SK-N-SH (cell line): ENCODE measurements around the gene TGFBR3. TPM values are rescaled to one million over a fixed set of nuclear protein-coding genes. Genes with fewer than 3 reads are reported as not detected.

ENCODE experiments used
- CTCF ChIA-PET: fragments of 300-600, 350-600 bp; formaldehyde crosslinking; extraction: SDS; loops from one replicate; lab custom pipeline; 2021; lab: Yijun Ruan, JAX
- POLR2A ChIA-PET: fragments of 350-600 bp; sonication (Branson Sonifier 250); formaldehyde crosslinking; extraction: SDS; loops from one replicate; lab custom pipeline; 2020; ENCODE audit warnings: antibody characterized with exemption, inconsistent platforms; lab: Yijun Ruan, JAX
- DNase-seq: peaks from one replicate; pipeline ENCODE4 v3.0.0; 2012
- H2AFZ ChIP-seq: fragments of 200-600 bp; sonication (generic); 2 replicates; pipeline ENCODE4 v1.8.1; 2016; ENCODE audit warnings: antibody characterized with exemption, mild to moderate bottlenecking, low read depth
- H3F3A ChIP-seq: fragments of 200-600 bp; sonication (generic); replicated peaks from 2 replicates; pipeline ENCODE3; 2016; ENCODE audit warnings: antibody characterized with exemption, mild to moderate bottlenecking; ENCODE audit not compliant: insufficient read depth
- H3K27ac ChIP-seq, 2 experiments: fragments of 200-500 bp in 1 of 2; fragments of 200-600 bp in 1 of 2; sonication (Bioruptor generic) in 1 of 2; sonication (generic), shearing (Covaris generic) in 1 of 2; 2 replicates each; pipeline versions ENCODE4 v1.5.1 to v1.6.1; 2014 to 2016; ENCODE audit warnings: low read depth in 2 of 2, inconsistent platforms in 1 of 2, low read length in 1 of 2, mild to moderate bottlenecking in 1 of 2, mixed read lengths in 1 of 2
- H3K27me3 ChIP-seq: fragments of 200-600 bp; sonication (generic), shearing (Covaris generic); 2 replicates; pipeline ENCODE4 v1.6.1; 2016; ENCODE audit warnings: mixed run types; ENCODE audit not compliant: insufficient read depth
- H3K36me3 ChIP-seq, 2 experiments: fragments of 200-500 bp in 1 of 2; fragments of 200-600 bp in 1 of 2; sonication (Bioruptor generic) in 1 of 2; sonication (generic) in 1 of 2; replicated peaks in 1 of 2; 2 replicates each; pipeline versions ENCODE3 to v1.5.1; 2014 to 2016; ENCODE audit warnings: low read length in 1 of 2, mild to moderate bottlenecking in 1 of 2; ENCODE audit not compliant: insufficient read depth in 2 of 2, control insufficient read depth in 1 of 2
- H3K4me1 ChIP-seq, 2 experiments: fragments of 200-500 bp in 1 of 2; fragments of 200-600 bp in 1 of 2; sonication (Bioruptor generic) in 1 of 2; sonication (generic), shearing (Covaris generic) in 1 of 2; 2 replicates each; pipeline versions ENCODE4 v1.5.1 to v1.6.1; 2014 to 2016; ENCODE audit warnings: low read depth in 1 of 2, low read length in 1 of 2, mixed run types in 1 of 2; ENCODE audit not compliant: insufficient read depth in 2 of 2, control insufficient read depth in 1 of 2
- H3K4me2 ChIP-seq: fragments of 200-600 bp; sonication (generic), shearing (Covaris generic); 2 replicates; pipeline ENCODE4 v1.6.1; 2017; ENCODE audit warnings: mixed run types
- H3K4me3 ChIP-seq, 2 experiments: fragments of 200-500 bp in 1 of 2; fragments of 200-600 bp in 1 of 2; sonication (Bioruptor generic) in 1 of 2; sonication (generic), shearing (Covaris generic) in 1 of 2; 2 replicates each; pipeline versions ENCODE4 v1.5.1 to v1.8.1; 2014 to 2016; ENCODE audit warnings: low read depth in 2 of 2, inconsistent platforms in 1 of 2, low read length in 1 of 2, mild to moderate bottlenecking in 1 of 2, mixed read lengths in 1 of 2, moderate library complexity in 1 of 2
- H3K79me2 ChIP-seq: fragments of 200-600 bp; sonication (generic); 2 replicates; pipeline ENCODE4 v1.8.1; 2017; ENCODE audit warnings: mild to moderate bottlenecking; ENCODE audit not compliant: insufficient read depth
- H3K9ac ChIP-seq: fragments of 200-600 bp; sonication (generic); 2 replicates; pipeline ENCODE4 v1.6.1; 2017; ENCODE audit warnings: mixed run types
- H3K9me2 ChIP-seq: fragments of 200-600 bp; sonication (generic); 2 replicates; pipeline ENCODE4 v1.6.1; 2017; ENCODE audit warnings: mixed run types
- H3K9me3 ChIP-seq: fragments of 200-600 bp; sonication (generic); 2 replicates; pipeline ENCODE4 v1.6.1; 2017; ENCODE audit warnings: mixed run types, mild to moderate bottlenecking, moderate library complexity
- H4K20me1 ChIP-seq: fragments of 200-600 bp; sonication (generic); 2 replicates; pipeline ENCODE4 v1.6.1; 2017; ENCODE audit warnings: mild to moderate bottlenecking, mixed run types; ENCODE audit not compliant: insufficient read depth
- CHD2 ChIP-seq: fragments of 150-350 bp; IDR thresholded peaks from 2 replicates; pipeline ENCODE4 v1.6.1; 2018; ENCODE audit warnings: low read length; ENCODE audit not compliant: partially characterized antibody
- EP300 ChIP-seq, 2 experiments: IDR thresholded peaks; 2 replicates each; pipeline versions ENCODE4 v1.4.0 to v1.6.1; 2012; ENCODE audit warnings: borderline replicate concordance in 1 of 2, low read depth in 1 of 2, low read length in 1 of 2
- EZH2phosphoT487 ChIP-seq: fragments of 200-600 bp; sonication (generic); IDR thresholded peaks from 2 replicates; pipeline ENCODE4 v1.6.1; 2017; ENCODE audit warnings: low read depth, mixed run types, mild to moderate bottlenecking, antibody characterized with exemption, moderate library complexity, borderline replicate concordance
- FOSL2 ChIP-seq: IDR thresholded peaks from 2 replicates; pipeline ENCODE4 v1.4.0; 2012; ENCODE audit warnings: low read depth, mild to moderate bottlenecking, moderate library complexity, borderline replicate concordance
- FOXM1 ChIP-seq: IDR thresholded peaks from 2 replicates; pipeline ENCODE4 v1.4.0; 2012; ENCODE audit warnings: low read depth, mild to moderate bottlenecking
- GABPA ChIP-seq: IDR thresholded peaks from 2 replicates; pipeline ENCODE4 v1.4.0; 2012; ENCODE audit warnings: low read depth, mild to moderate bottlenecking
- MAX ChIP-seq: IDR thresholded peaks from 2 replicates; pipeline ENCODE4 v1.4.0; 2012; ENCODE audit warnings: low read depth
- NFIC ChIP-seq: IDR thresholded peaks from 2 replicates; pipeline ENCODE4 v1.4.0; 2012; ENCODE audit warnings: borderline replicate concordance
- NRF1 ChIP-seq: IDR thresholded peaks from 2 replicates; pipeline ENCODE4 v1.6.1; 2012; ENCODE audit warnings: low read depth, mild to moderate bottlenecking, low read length
- PBX3 ChIP-seq: IDR thresholded peaks from 2 replicates; pipeline ENCODE4; 2012
- POLR2AphosphoS5 ChIP-seq: IDR thresholded peaks from 2 replicates; pipeline ENCODE4 v1.6.1; 2012; ENCODE audit warnings: low read depth, low read length
- TAF1 ChIP-seq: IDR thresholded peaks from 2 replicates; pipeline ENCODE4 v1.6.1; 2012; ENCODE audit warnings: low read depth, mild to moderate bottlenecking, low read length, moderate library complexity, borderline replicate concordance
- TCF12 ChIP-seq: IDR thresholded peaks from 2 replicates; pipeline ENCODE4 v1.4.0; 2012
- YY1 ChIP-seq: IDR thresholded peaks from 2 replicates; pipeline ENCODE4 v1.4.0; 2012; ENCODE audit warnings: low read depth, mild to moderate bottlenecking
- WGBS: methylation state at CpG from one replicate; pipeline ENCODE4 v1.1.6; 2017; ENCODE audit warnings: low lambda C conversion rate; 5-methylcytosine and 5-hydroxymethylcytosine counted together
- polyA plus RNA-seq, 3 experiments: library from polyadenylated mRNA; depleted of rRNA; stranded (reverse); fragments of >200 nt; gene quantifications; 2 replicates each; pipeline ENCODE4 v1.2.3, GENCODE V29; 2012
- TF ChIP-seq, protein P1 (sequence below): fragments of 150-350 bp; IDR thresholded peaks from 2 replicates; pipeline ENCODE4 v1.6.1; 2017; ENCODE audit warnings: antibody characterized with exemption, low read length, low read depth, borderline replicate concordance
- TF ChIP-seq, protein P2 (sequence below): fragments of 200-600 bp; sonication (generic); IDR thresholded peaks from 2 replicates; pipeline ENCODE4 v1.6.1; 2017; ENCODE audit warnings: antibody characterized with exemption, mild to moderate bottlenecking, moderate library complexity
- TF ChIP-seq, protein P3 (sequence below): IDR thresholded peaks from 2 replicates; pipeline ENCODE4 v1.6.1; 2012; ENCODE audit warnings: mild to moderate bottlenecking, low read depth, low read length, moderate library complexity
- TF ChIP-seq, protein P4 (sequence below): IDR thresholded peaks from 2 replicates; pipeline ENCODE4 v1.4.0; 2012; ENCODE audit warnings: low read depth, borderline replicate concordance
- TF ChIP-seq, protein P5 (sequence below): fragments of 150-350 bp; IDR thresholded peaks from 2 replicates; pipeline ENCODE4 v1.6.1; 2016; ENCODE audit warnings: mild to moderate bottlenecking, low read depth, low read length

Gene TGFBR3
- polyA plus RNA-seq, 1 of the 3 experiments (the other 2 are of a cell fraction): 0.07 TPM

DNA sequence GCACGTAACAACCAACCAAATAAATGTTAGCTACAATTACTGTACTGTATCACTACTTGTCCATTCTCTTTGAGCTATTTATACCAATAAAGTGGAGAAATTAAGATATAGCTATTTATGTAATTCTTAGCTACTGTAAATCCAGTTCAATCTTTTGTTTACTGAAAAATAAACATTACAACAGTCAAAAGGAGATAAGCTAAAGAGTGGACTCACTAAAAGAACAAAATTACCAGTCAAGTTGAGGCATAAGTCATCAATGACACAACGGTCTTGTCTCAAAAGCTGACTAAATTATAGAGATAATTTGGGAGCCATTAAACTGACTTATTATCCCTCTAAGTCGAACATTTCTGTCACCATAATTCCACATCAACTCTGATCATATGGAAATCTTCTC is 22.5 kb downstream of the TGFBR3 start (continued):
- TF ChIP-seq, protein P1, sequence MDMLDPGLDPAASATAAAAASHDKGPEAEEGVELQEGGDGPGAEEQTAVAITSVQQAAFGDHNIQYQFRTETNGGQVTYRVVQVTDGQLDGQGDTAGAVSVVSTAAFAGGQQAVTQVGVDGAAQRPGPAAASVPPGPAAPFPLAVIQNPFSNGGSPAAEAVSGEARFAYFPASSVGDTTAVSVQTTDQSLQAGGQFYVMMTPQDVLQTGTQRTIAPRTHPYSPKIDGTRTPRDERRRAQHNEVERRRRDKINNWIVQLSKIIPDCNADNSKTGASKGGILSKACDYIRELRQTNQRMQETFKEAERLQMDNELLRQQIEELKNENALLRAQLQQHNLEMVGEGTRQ: no peak
- no peak for TF ChIP-seq PBX3
- no peak for TF ChIP-seq NFIC

GRCh38 chr1:91862120-91862519 is 23.8 kb downstream of the TGFBR3 start:
- H3K9me3 ChIP-seq: no peaks in the 10 kb centered on the region
- H3K36me3 ChIP-seq: no peaks in the 10 kb centered on the region
- CTCF ChIA-PET: no interaction called here
- no peaks in the 10 kb centered on the region for H3K9me2 ChIP-seq
- peaks cover 55% of the 10 kb centered on the region for H3K27me3 ChIP-seq
- no peaks in the 10 kb centered on the region for H3K79me2 ChIP-seq
- TF ChIP-seq GABPA (no peak), TCF12 (no peak), EP300 (IDR thresholded peaks at IDR 0.05; ENCODE audit: borderline replicate concordance in 1 of 2, low read depth in 1 of 2, low read length in 1 of 2) (no peak), NRF1 (no peak), EZH2phosphoT487 (no peak), MAX (no peak), FOXM1 (no peak), POLR2AphosphoS5 (no peak), FOSL2 (no peak), CHD2 (no peak), TAF1 (no peak), NFIC (no peak), YY1 (no peak)
- TF ChIP-seq, protein P2, sequence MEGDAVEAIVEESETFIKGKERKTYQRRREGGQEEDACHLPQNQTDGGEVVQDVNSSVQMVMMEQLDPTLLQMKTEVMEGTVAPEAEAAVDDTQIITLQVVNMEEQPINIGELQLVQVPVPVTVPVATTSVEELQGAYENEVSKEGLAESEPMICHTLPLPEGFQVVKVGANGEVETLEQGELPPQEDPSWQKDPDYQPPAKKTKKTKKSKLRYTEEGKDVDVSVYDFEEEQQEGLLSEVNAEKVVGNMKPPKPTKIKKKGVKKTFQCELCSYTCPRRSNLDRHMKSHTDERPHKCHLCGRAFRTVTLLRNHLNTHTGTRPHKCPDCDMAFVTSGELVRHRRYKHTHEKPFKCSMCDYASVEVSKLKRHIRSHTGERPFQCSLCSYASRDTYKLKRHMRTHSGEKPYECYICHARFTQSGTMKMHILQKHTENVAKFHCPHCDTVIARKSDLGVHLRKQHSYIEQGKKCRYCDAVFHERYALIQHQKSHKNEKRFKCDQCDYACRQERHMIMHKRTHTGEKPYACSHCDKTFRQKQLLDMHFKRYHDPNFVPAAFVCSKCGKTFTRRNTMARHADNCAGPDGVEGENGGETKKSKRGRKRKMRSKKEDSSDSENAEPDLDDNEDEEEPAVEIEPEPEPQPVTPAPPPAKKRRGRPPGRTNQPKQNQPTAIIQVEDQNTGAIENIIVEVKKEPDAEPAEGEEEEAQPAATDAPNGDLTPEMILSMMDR: no peak
- TF ChIP-seq, protein P3, sequence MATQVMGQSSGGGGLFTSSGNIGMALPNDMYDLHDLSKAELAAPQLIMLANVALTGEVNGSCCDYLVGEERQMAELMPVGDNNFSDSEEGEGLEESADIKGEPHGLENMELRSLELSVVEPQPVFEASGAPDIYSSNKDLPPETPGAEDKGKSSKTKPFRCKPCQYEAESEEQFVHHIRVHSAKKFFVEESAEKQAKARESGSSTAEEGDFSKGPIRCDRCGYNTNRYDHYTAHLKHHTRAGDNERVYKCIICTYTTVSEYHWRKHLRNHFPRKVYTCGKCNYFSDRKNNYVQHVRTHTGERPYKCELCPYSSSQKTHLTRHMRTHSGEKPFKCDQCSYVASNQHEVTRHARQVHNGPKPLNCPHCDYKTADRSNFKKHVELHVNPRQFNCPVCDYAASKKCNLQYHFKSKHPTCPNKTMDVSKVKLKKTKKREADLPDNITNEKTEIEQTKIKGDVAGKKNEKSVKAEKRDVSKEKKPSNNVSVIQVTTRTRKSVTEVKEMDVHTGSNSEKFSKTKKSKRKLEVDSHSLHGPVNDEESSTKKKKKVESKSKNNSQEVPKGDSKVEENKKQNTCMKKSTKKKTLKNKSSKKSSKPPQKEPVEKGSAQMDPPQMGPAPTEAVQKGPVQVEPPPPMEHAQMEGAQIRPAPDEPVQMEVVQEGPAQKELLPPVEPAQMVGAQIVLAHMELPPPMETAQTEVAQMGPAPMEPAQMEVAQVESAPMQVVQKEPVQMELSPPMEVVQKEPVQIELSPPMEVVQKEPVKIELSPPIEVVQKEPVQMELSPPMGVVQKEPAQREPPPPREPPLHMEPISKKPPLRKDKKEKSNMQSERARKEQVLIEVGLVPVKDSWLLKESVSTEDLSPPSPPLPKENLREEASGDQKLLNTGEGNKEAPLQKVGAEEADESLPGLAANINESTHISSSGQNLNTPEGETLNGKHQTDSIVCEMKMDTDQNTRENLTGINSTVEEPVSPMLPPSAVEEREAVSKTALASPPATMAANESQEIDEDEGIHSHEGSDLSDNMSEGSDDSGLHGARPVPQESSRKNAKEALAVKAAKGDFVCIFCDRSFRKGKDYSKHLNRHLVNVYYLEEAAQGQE: no peak
- TF ChIP-seq, protein P4, sequence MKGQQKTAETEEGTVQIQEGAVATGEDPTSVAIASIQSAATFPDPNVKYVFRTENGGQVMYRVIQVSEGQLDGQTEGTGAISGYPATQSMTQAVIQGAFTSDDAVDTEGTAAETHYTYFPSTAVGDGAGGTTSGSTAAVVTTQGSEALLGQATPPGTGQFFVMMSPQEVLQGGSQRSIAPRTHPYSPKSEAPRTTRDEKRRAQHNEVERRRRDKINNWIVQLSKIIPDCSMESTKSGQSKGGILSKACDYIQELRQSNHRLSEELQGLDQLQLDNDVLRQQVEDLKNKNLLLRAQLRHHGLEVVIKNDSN: no peak
- TF ChIP-seq, protein P1: no peak
- TF ChIP-seq, protein P5, sequence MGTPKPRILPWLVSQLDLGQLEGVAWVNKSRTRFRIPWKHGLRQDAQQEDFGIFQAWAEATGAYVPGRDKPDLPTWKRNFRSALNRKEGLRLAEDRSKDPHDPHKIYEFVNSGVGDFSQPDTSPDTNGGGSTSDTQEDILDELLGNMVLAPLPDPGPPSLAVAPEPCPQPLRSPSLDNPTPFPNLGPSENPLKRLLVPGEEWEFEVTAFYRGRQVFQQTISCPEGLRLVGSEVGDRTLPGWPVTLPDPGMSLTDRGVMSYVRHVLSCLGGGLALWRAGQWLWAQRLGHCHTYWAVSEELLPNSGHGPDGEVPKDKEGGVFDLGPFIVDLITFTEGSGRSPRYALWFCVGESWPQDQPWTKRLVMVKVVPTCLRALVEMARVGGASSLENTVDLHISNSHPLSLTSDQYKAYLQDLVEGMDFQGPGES: no peak
- TF ChIP-seq, all 33 proteins: peak for 0
- DNase-seq: no peak
- 0% methylated on average over 3 of the region's 3 CpGs for WGBS
- Histone ChIP-seq H3K4me2 (no peak overlapping the region), H2AFZ (no peak overlapping the region), H3F3A (peaks cover 4% of the 10 kb centered on the region), H3K27ac (no peak overlapping the region), H3K4me3 (no peak overlapping the region), H4K20me1 (no peaks in the 10 kb centered on the region), H3K9ac (no peak overlapping the region), H3K4me1 (peaks cover 0 to 3% of the 10 kb centered on the region in 2 experiments; a peak in 1 of 4 replicates)
- POLR2A ChIA-PET: interaction anchor here (0.7 kb wide), 1 partner anchor 559 kb away, joined by 4 read pairs; no protein-coding TSS in a partner anchor
